ENCODE data around the gene MACO1.

GRCh38 chr1:25541889-25542658 lies 111.4 kb downstream of the MACO1 start:
- TF ChIP-seq CTCF (conservative IDR thresholded peaks at IDR 0.05), result no peak
- no peak for TF ChIP-seq EZH2 (IDR thresholded peaks at IDR 0.05; ENCODE audit: low read depth)

All from PC-9 (cell line).